WTC11 (cell line): ENCODE data around the gene DDX51. TPM values are rescaled to one million over a fixed set of nuclear protein-coding genes. Genes with fewer than 3 reads are reported as not detected.

Experiments
- AFF4 ChIP-seq: sonication (generic); formaldehyde crosslinking; IDR thresholded peaks from 2 replicates; pipeline ENCODE4 v1.8.1; 2023; ENCODE audit warnings: mild to moderate bottlenecking, missing genetic modification reagents, borderline replicate concordance
- ATF6 ChIP-seq: sonication (generic); formaldehyde crosslinking; IDR thresholded peaks from 2 replicates; pipeline ENCODE4 v1.8.1; 2023; ENCODE audit warnings: mild to moderate bottlenecking, missing genetic modification reagents
- CREM ChIP-seq: sonication (generic); formaldehyde crosslinking; IDR thresholded peaks from 2 replicates; pipeline ENCODE4 v1.8.1; 2022; ENCODE audit warnings: mild to moderate bottlenecking, missing genetic modification reagents, moderate library complexity
- E2F1 ChIP-seq: sonication (generic); formaldehyde crosslinking; IDR thresholded peaks from 2 replicates; pipeline ENCODE4 v1.8.0; 2022; ENCODE audit warnings: mild to moderate bottlenecking, missing genetic modification reagents
- ETV6 ChIP-seq: sonication (generic); formaldehyde crosslinking; IDR thresholded peaks from 2 replicates; pipeline ENCODE4 v1.8.1; 2022; ENCODE audit warnings: mild to moderate bottlenecking, missing genetic modification reagents
- FOXK1 ChIP-seq: sonication (generic); formaldehyde crosslinking; IDR thresholded peaks from 2 replicates; pipeline ENCODE4 v1.8.0; 2022; ENCODE audit warnings: mild to moderate bottlenecking, moderate library complexity, missing genetic modification reagents
- GABPB1 ChIP-seq: sonication (generic); formaldehyde crosslinking; IDR thresholded peaks from 2 replicates; pipeline ENCODE4 v1.8.1; 2023; ENCODE audit warnings: mild to moderate bottlenecking, missing genetic modification reagents
- HMGXB4 ChIP-seq: sonication (generic); formaldehyde crosslinking; IDR thresholded peaks from 2 replicates; pipeline ENCODE4 v1.8.1; 2023; ENCODE audit warnings: mild to moderate bottlenecking, moderate library complexity, missing genetic modification reagents
- JAZF1 ChIP-seq: fragments of 250-450 bp; sonication (Bioruptor Pico); IDR thresholded peaks from 2 replicates; pipeline ENCODE4 v1.9.0; 2021; ENCODE audit warnings: moderate library complexity, mild to moderate bottlenecking, inconsistent platforms
- MAX ChIP-seq: sonication (generic); formaldehyde crosslinking; IDR thresholded peaks from 2 replicates; pipeline ENCODE4 v1.8.0; 2022; ENCODE audit warnings: mild to moderate bottlenecking, missing genetic modification reagents
- NFE2L1 ChIP-seq: sonication (generic); formaldehyde crosslinking; IDR thresholded peaks from 2 replicates; pipeline ENCODE4 v1.8.1; 2023; ENCODE audit warnings: missing genetic modification reagents
- RORB ChIP-seq: fragments of 250-450 bp; sonication (Bioruptor Pico); IDR thresholded peaks from 2 replicates; pipeline ENCODE4 v1.9.0; 2021; ENCODE audit warnings: mild to moderate bottlenecking
- SMAD3 ChIP-seq: sonication (generic); formaldehyde crosslinking; IDR thresholded peaks from 2 replicates; pipeline ENCODE4 v1.8.0; 2022; ENCODE audit warnings: missing genetic modification reagents, mild to moderate bottlenecking, borderline replicate concordance
- SMAD4 ChIP-seq: sonication (generic); formaldehyde crosslinking; IDR thresholded peaks from 2 replicates; pipeline ENCODE4 v1.8.0; 2022; ENCODE audit warnings: mild to moderate bottlenecking, missing genetic modification reagents
- STAT6 ChIP-seq: sonication (generic); formaldehyde crosslinking; conservative IDR thresholded peaks from 2 replicates; pipeline ENCODE4 v1.8.1; 2023; ENCODE audit warnings: mild to moderate bottlenecking, low read depth, missing genetic modification reagents, moderate library complexity
- TEAD1 ChIP-seq: sonication (generic); formaldehyde crosslinking; IDR thresholded peaks from 2 replicates; pipeline ENCODE4 v1.8.0; 2022; ENCODE audit warnings: mild to moderate bottlenecking, missing genetic modification reagents
- ZMAT4 ChIP-seq: fragments of 250-450 bp; sonication (Bioruptor Pico); IDR thresholded peaks from 2 replicates; pipeline ENCODE4 v1.9.0; 2021; ENCODE audit warnings: mild to moderate bottlenecking
- ZNF121 ChIP-seq: sonication (generic); formaldehyde crosslinking; IDR thresholded peaks from 2 replicates; pipeline ENCODE4 v1.8.0; 2023; ENCODE audit warnings: missing genetic modification reagents
- ZNF281 ChIP-seq: sonication (generic); formaldehyde crosslinking; IDR thresholded peaks from 2 replicates; pipeline ENCODE4 v1.8.0; 2023; ENCODE audit warnings: mild to moderate bottlenecking, missing genetic modification reagents
- total RNA-seq: library from RNA; stranded (reverse); gene quantifications from 3 replicates; pipeline ENCODE4 v1.2.3, GENCODE V29; 2021

DDX51 gene
- total RNA-seq, 1 experiment from 2014 or later: 32.7 TPM

GRCh38 chr12:132189378-132190011 is 45.4 kb upstream of the DDX51 start (continued):
- TF ChIP-seq AFF4 (CRISPR knock-in tag): no peak
- TF ChIP-seq JAZF1 (CRISPR knock-in tag): no peak
- peak; percentile 57; the same call in 1 of the 2 replicates for TF ChIP-seq MAX
- TF ChIP-seq HMGXB4 (CRISPR knock-in tag): no peak
- peak; percentile 35; the same call in 1 of the 2 replicates for TF ChIP-seq FOXK1 (CRISPR knock-in tag)
- no peak for TF ChIP-seq ATF6
- TF ChIP-seq ZMAT4: no peak
- no peak for TF ChIP-seq GABPB1 (CRISPR knock-in tag)
- TF ChIP-seq SMAD4 (CRISPR knock-in tag): 0 out of 2 replicates have a peak, but pooled peaks have one; percentile 3
- TF ChIP-seq CREM: no peak
- TF ChIP-seq ZNF281 (CRISPR knock-in tag): no peak
- TF ChIP-seq SMAD3 (CRISPR knock-in tag): no peak
- TF ChIP-seq RORB: no peak
- TF ChIP-seq TEAD1 (CRISPR knock-in tag): no peak; the same call in none of the 2 replicates
- no peak for TF ChIP-seq ETV6 (CRISPR knock-in tag)
- no peak for TF ChIP-seq E2F1 (CRISPR knock-in tag)
- TF ChIP-seq ZNF121: no peak
- TF ChIP-seq STAT6: no peak
- no peak for TF ChIP-seq NFE2L1
